NCI-H146 treated with DMSO at 0.1 percent for 48 hours (cell line): ENCODE data around the gene OLR1.

ENCODE experiments used
- DNase-seq: peaks from one replicate; lab custom pipeline; 2025; ENCODE audit not compliant: unreplicated experiment; lab: John Stamatoyannopoulos, UW

Gene OLR1

GRCh38 chr12:10110256-10110844 is 61.6 kb downstream of the OLR1 start:
- DNase-seq, result no peak
